ENCODE measurements around the gene SGCA. TPM values are rescaled to one million over a fixed set of nuclear protein-coding genes. Genes with fewer than 3 reads are reported as not detected.
A peak's percentile ranks its signal among the peaks of the same experiment; 100 is the strongest.

SGCA gene
- total and polyA plus RNA-seq, 2 of the 8 experiments (the other 6 are each of a cell fraction or from before 2014, with no cell fraction given), result 0.12 TPM; not detected in 1

DNA sequence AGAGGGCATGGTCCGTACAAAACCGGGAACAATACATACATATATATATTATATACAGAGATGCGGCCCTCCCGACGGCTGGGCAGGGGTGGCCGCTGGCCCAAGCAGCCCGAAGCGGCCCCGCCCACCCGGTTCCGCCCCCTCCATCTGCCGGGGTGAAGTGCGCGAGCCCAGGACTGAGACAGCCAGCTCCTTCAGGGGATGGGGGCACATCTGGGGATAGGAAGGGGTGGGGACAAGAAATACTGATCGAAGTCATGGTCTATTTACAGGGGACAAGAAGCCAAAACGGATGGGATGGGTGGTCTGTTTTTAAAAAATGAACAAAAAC, 32.1 kb upstream of the SGCA start:
- H3K56ac ChIP-seq (replicated peaks; ENCODE audit: insufficient read length, low read depth, low read length), result no peak overlapping the region
- H3K4me3 ChIP-seq (ENCODE audit: extremely low read depth in 1 of 4, insufficient read depth in 2 of 4, low read depth in 3 of 4, low read length in 4 of 4), result no peak overlapping the region
- H3K27me3 ChIP-seq (replicated peaks in 1 of 4; ENCODE audit: control insufficient read depth in 3 of 4, extremely low read depth in 1 of 4, insufficient read depth in 3 of 4, low read length in 3 of 4), result peaks cover 0 to 11% (median 2%) of the 10 kb centered on the region in 4 experiments; a peak in 4 of 7 replicates
- no peak overlapping the region for H4K91ac ChIP-seq (replicated peaks; ENCODE audit: insufficient read length, low read length)
- no peak overlapping the region for H4K5ac ChIP-seq (ENCODE audit: insufficient read length, low read depth, low read length)
- H3K27ac ChIP-seq (ENCODE audit: low read depth, low read length), result no peak overlapping the region
- peaks cover 8 to 30% (median 22%) of the 10 kb centered on the region in 4 experiments for H3K4me1 ChIP-seq (replicated peaks in 1 of 4; ENCODE audit: control insufficient read depth in 3 of 4, insufficient read depth in 4 of 4, low read length in 3 of 4)
- no peak overlapping the region for H2BK20ac ChIP-seq (ENCODE audit: low read length)
- H2BK5ac ChIP-seq (ENCODE audit: low read depth, low read length), result no peak overlapping the region
- no peaks in the 10 kb centered on the region for H3K79me2 ChIP-seq (ENCODE audit: control insufficient read depth in 1 of 2, insufficient read depth in 2 of 2, low read length in 2 of 2)
- no peak overlapping the region for H2BK12ac ChIP-seq (ENCODE audit: low read depth, low read length)
- no peaks in the 10 kb centered on the region for H3K9me3 ChIP-seq (ENCODE audit: insufficient read depth in 2 of 2, low read depth in 1 of 2, low read length in 1 of 2)
- H3K36me3 ChIP-seq (ENCODE audit: control insufficient read depth in 2 of 4, insufficient read depth in 4 of 4, low read length in 3 of 4), result peaks cover 3 to 8% (median 6%) of the 10 kb centered on the region in 4 experiments; a peak in 4 of 8 replicates
- H3K4ac ChIP-seq (replicated peaks; ENCODE audit: insufficient read length, low read depth, low read length), result no peak overlapping the region
- DNase-seq (ENCODE audit: low read depth in 1 of 2, low spot score in 2 of 2) (no peak), FAIRE-seq (no peak)
- H3K9ac ChIP-seq (replicated peaks in 1 of 4; ENCODE audit: extremely low read depth in 1 of 4, low read depth in 3 of 4, low read length in 3 of 4), result no peak overlapping the region
- H2BK15ac ChIP-seq (ENCODE audit: low read length), result no peak overlapping the region
- CTCF ChIA-PET (ENCODE audit: partially characterized antibody), result interaction anchor here (0.7 to 21.6 kb wide), 5 partner anchors 15 to 36 kb away, joined by 3 to 299 read pairs (median 5); partner anchors contain the start of gene PPP1R9B
- H3K4me2 ChIP-seq (ENCODE audit: insufficient read depth in 1 of 2, low read depth in 2 of 2, low read length in 2 of 2), result peak overlapping the region; percentile 20 to 47; a peak in 3 of 4 replicates
- POLR2A ChIA-PET (ENCODE audit: partially characterized antibody), result interaction anchor here (1.3 to 2.9 kb wide), 2 partner anchors 10 to 14 kb away, joined by 9 to 10 read pairs; no protein-coding TSS in a partner anchor
- no peak overlapping the region for H3K23ac ChIP-seq (ENCODE audit: insufficient read length)
- WGBS, 2 experiments (ENCODE audit: extremely low coverage in 1 of 2, insufficient coverage in 1 of 2, insufficient read length in 1 of 2, insufficient replicate concordance in 2 of 2, low coverage in 1 of 2, low lambda C conversion rate in 2 of 2, missing lambda C conversion rate in 1 of 2), result 27% methylated on average over 16 of the region's 16 CpGs; no CpG with 5 or more reads in 1 of the 2 experiments
- H2AFZ ChIP-seq (ENCODE audit: low read length), result no peak overlapping the region
- H3K14ac ChIP-seq (ENCODE audit: insufficient read length), result no peak overlapping the region
- no peak overlapping the region for H2BK120ac ChIP-seq (replicated peaks; ENCODE audit: low read depth, low read length)
- H4K20me1 ChIP-seq (replicated peaks in 1 of 2; ENCODE audit: control insufficient read depth in 1 of 2, insufficient read depth in 2 of 2, low read length in 2 of 2), result peaks cover 0 to 3% of the 10 kb centered on the region in 2 experiments
- H3K23me2 ChIP-seq (ENCODE audit: low read depth, low read length), result peaks cover 14% of the 10 kb centered on the region; the same call in 1 of the 2 replicates
- no peak overlapping the region for H2AK5ac ChIP-seq (ENCODE audit: low read depth, low read length)
- no peaks in the 10 kb centered on the region for H3K79me1 ChIP-seq (ENCODE audit: low read depth, low read length)
- H4K8ac ChIP-seq (ENCODE audit: extremely low read depth, insufficient read depth, low read length), result no peak overlapping the region
- 0 out of 2 replicates have a peak overlapping the region, but pooled peaks have one; percentile 32 for H3K18ac ChIP-seq (ENCODE audit: extremely low read depth, low read length)
- TF ChIP-seq ASH2L (IDR thresholded peaks at IDR 0.05; ENCODE audit: low read length), result no peak
- TF ChIP-seq POU5F1 (IDR thresholded peaks at IDR 0.05; ENCODE audit: low read depth, low read length), result no peak
- TF ChIP-seq, protein P1, sequence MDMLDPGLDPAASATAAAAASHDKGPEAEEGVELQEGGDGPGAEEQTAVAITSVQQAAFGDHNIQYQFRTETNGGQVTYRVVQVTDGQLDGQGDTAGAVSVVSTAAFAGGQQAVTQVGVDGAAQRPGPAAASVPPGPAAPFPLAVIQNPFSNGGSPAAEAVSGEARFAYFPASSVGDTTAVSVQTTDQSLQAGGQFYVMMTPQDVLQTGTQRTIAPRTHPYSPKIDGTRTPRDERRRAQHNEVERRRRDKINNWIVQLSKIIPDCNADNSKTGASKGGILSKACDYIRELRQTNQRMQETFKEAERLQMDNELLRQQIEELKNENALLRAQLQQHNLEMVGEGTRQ (IDR thresholded peaks at IDR 0.05; ENCODE audit: low read length), result no peak
- TF ChIP-seq GABPA (IDR thresholded peaks at IDR 0.05; ENCODE audit: borderline replicate concordance, insufficient read depth, low read length), result no peak
- no peak for TF ChIP-seq POLR2A (IDR thresholded peaks at IDR 0.05; ENCODE audit: control extremely low read depth in 1 of 2, low read depth in 2 of 2, low read length in 2 of 2)
- no peak for TF ChIP-seq POLR2AphosphoS5 (IDR thresholded peaks at IDR 0.05; ENCODE audit: low read depth, low read length)
- no peak for TF ChIP-seq EGR1 (IDR thresholded peaks at IDR 0.05; ENCODE audit: borderline replicate concordance, low read depth, low read length)
- TF ChIP-seq, protein P2, sequence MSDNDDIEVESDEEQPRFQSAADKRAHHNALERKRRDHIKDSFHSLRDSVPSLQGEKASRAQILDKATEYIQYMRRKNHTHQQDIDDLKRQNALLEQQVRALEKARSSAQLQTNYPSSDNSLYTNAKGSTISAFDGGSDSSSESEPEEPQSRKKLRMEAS (IDR thresholded peaks at IDR 0.05), result no peak
- TF ChIP-seq SAP30 (IDR thresholded peaks at IDR 0.05; ENCODE audit: insufficient read depth, insufficient replicate concordance, low read length), result no peak
- TF ChIP-seq BRCA1 (IDR thresholded peaks at IDR 0.05; ENCODE audit: low read depth, low read length), result no peak
- no peak for TF ChIP-seq BACH1 (IDR thresholded peaks at IDR 0.05; ENCODE audit: low read length)
